CD4-positive, alpha-beta memory T cell (primary cell): ENCODE measurements around the gene ERGIC2. TPM values are rescaled to one million over a fixed set of nuclear protein-coding genes. Genes with fewer than 3 reads are reported as not detected.

ENCODE experiments used
- CTCF ChIA-PET: fragments of 350-600 bp; sonication (Branson Sonifier 250); formaldehyde crosslinking; loops from one replicate; lab custom pipeline; 2021; ENCODE audit warnings: inconsistent platforms; ENCODE audit not compliant: partially characterized antibody; lab: Charles Lee
- POLR2A ChIA-PET: fragments of 350-600 bp; sonication (Branson Sonifier 250); formaldehyde crosslinking; loops from one replicate; lab custom pipeline; 2021; ENCODE audit not compliant: partially characterized antibody; lab: Charles Lee
- DNase-seq, 5 donors: peaks; one replicate each; pipeline versions ENCODE4 v3.0.0 to v3.0.0-alpha.2; 2020 to 2022; ENCODE audit warnings: mixed read lengths in 1 of 5
- H3K27ac ChIP-seq: one replicate; pipeline ENCODE4 v1.7.0; 2013; ENCODE audit warnings: low read depth, low read length
- H3K27me3 ChIP-seq: 2 replicates; pipeline ENCODE4 v1.7.0; 2013; ENCODE audit warnings: mild to moderate bottlenecking, low read length, moderate library complexity; ENCODE audit not compliant: insufficient read depth
- H3K36me3 ChIP-seq: 2 replicates; pipeline ENCODE4 v1.7.0; 2013; ENCODE audit warnings: mild to moderate bottlenecking, low read length, moderate library complexity; ENCODE audit not compliant: insufficient read depth
- H3K4me1 ChIP-seq: 2 replicates; pipeline ENCODE4 v1.7.0; 2013; ENCODE audit warnings: mild to moderate bottlenecking, low read length, moderate library complexity; ENCODE audit not compliant: insufficient read depth
- H3K4me3 ChIP-seq, 2 donors: one replicate each; pipeline ENCODE4 v1.7.0; 2013; ENCODE audit warnings: low read length in 2 of 2, mild to moderate bottlenecking in 1 of 2
- H3K9me3 ChIP-seq, 2 donors: one replicate each; pipeline ENCODE4 v1.7.0; 2013; ENCODE audit warnings: low read length in 2 of 2, control low read depth in 1 of 2; ENCODE audit not compliant: control insufficient read depth in 1 of 2
- H3K27ac Mint-ChIP-seq, 7 donors: one replicate each; pipeline ENCODE4 v1.8.0; 2020 to 2021; ENCODE audit warnings: mixed read lengths in 7 of 7, mild to moderate bottlenecking in 6 of 7, inconsistent platforms in 3 of 7, moderate library complexity in 3 of 7
- H3K27me3 Mint-ChIP-seq, 2 donors: one replicate each; pipeline ENCODE4 v1.8.0; 2020 to 2021; ENCODE audit warnings: mixed read lengths in 2 of 2
- H3K36me3 Mint-ChIP-seq, 2 donors: one replicate each; pipeline ENCODE4 v1.8.0; 2020 to 2021; ENCODE audit warnings: mixed read lengths in 2 of 2, inconsistent platforms in 1 of 2, mild to moderate bottlenecking in 1 of 2
- H3K4me1 Mint-ChIP-seq, 4 donors: one replicate each; pipeline ENCODE4 v1.8.0; 2020 to 2021; ENCODE audit warnings: mixed read lengths in 4 of 4, mild to moderate bottlenecking in 1 of 4
- H3K4me3 Mint-ChIP-seq, 8 donors: one replicate each; pipeline ENCODE4 v1.8.0; 2020 to 2021; ENCODE audit warnings: mixed read lengths in 8 of 8, mild to moderate bottlenecking in 7 of 8, moderate library complexity in 6 of 8, inconsistent platforms in 3 of 8
- H3K9me3 Mint-ChIP-seq, 8 donors: one replicate each; pipeline ENCODE4 v1.8.0; 2020 to 2021; ENCODE audit warnings: mixed read lengths in 8 of 8, mild to moderate bottlenecking in 5 of 8, inconsistent platforms in 3 of 8, moderate library complexity in 1 of 8
- intact Hi-C: fragments of 100-400 bp; cut with micrococcal nuclease; formaldehyde crosslinking; loops from one replicate; pipeline ENCODE4 v1.15.1; 2023
- polyA plus RNA-seq, 2 donors: library from polyadenylated mRNA; unstranded; fragments of 300-500 nt; fragmentation: Illumina TruSeq; gene quantifications; one replicate each; pipeline ENCODE4 v1.2.3, GENCODE V29; 2021
- total RNA-seq, 2 experiments: library from RNA; stranded (reverse); gene quantifications; one replicate each; pipeline ENCODE4 v1.2.3, GENCODE V29; 2021

ERGIC2 gene
- total and polyA plus RNA-seq, 4 experiments from 2014 or later, result 74.9 to 104 (median 88.9) TPM

DNA sequence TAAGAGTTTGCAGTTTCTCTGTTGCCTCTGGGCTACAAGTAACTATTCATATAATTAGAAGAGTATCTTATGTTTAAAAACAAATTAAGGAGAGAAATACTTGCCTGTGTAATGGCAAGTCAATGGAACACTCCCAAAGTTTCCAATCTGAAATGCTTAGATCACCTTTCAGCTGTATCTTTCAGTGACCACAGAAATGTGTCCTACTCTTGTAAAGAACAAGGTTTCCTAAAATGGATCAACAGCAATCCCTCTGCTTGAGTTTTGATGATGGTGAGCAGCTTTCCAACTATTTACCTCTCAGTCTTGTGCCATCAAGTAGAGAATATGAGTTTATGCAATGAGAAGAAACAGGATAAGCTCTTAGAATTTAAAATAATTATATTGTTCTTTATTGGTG is 92.9 kb downstream of the ERGIC2 start:
- Mint-ChIP-seq H3K9me3 (peaks cover 0 to 8% (median 2%) of the 10 kb centered on the region in 8 donors), H3K36me3 (peaks cover 8 to 29% of the 10 kb centered on the region in 2 donors), H3K4me1 (no peaks in the 10 kb centered on the region), H3K27me3 (no peaks in the 10 kb centered on the region), H3K27ac (no peak overlapping the region), H3K4me3 (no peak overlapping the region)
- Histone ChIP-seq H3K36me3 (no peaks in the 10 kb centered on the region), H3K4me3 (no peak overlapping the region), H3K4me1 (no peaks in the 10 kb centered on the region), H3K27me3 (no peaks in the 10 kb centered on the region), H3K27ac (no peak overlapping the region), H3K9me3 (no peaks in the 10 kb centered on the region)
- intact Hi-C loops, result no loop called here
- ChIA-PET POLR2A (no interaction called here), CTCF (interaction anchor here (1.8 kb wide), 1 partner anchor 29 kb away, joined by 5 read pairs; no protein-coding TSS in a partner anchor)
- DNase-seq, result no peak

DNA sequence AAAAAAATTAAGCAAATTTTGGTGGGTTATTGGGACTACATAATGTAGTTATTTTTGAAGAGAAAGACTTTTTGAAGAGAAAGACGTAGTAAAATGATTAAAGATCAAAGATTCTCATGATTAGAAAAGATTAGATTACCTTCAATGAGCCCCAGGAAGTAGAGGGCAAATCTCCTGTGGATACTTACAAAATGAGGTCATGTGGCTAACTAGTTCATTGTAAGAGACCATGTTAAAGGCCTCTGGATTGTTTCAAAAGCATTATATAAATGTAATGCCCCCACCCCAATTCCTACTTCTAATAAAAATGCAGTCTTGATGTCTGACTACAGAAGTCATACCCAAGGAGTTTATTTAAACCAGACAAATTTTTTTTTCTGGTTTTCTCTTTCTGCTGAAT is 93.3 kb downstream of the ERGIC2 start:
- CTCF ChIA-PET, result interaction anchor here (1.8 kb wide), 1 partner anchor 30 kb away, joined by 5 read pairs; no protein-coding TSS in a partner anchor

More for the DNA sequence above, 93.3 kb downstream of the ERGIC2 start:
- peaks cover 0 to under 1% (median 0%) of the 10 kb centered on the region in 4 donors for H3K4me1 Mint-ChIP-seq
- no peaks in the 10 kb centered on the region for H3K27me3 Mint-ChIP-seq
- DNase-seq, result no peak
- no peak overlapping the region for H3K4me3 Mint-ChIP-seq
- intact Hi-C loops, result no loop called here
- Histone ChIP-seq H3K27me3 (no peaks in the 10 kb centered on the region), H3K9me3 (no peaks in the 10 kb centered on the region), H3K4me3 (no peak overlapping the region), H3K36me3 (no peaks in the 10 kb centered on the region), H3K4me1 (no peaks in the 10 kb centered on the region), H3K27ac (no peak overlapping the region)
- peaks cover 0 to 8% (median 2%) of the 10 kb centered on the region in 8 donors for H3K9me3 Mint-ChIP-seq
- POLR2A ChIA-PET, result no interaction called here
- peaks cover 8 to 29% of the 10 kb centered on the region in 2 donors for H3K36me3 Mint-ChIP-seq
- no peak overlapping the region for H3K27ac Mint-ChIP-seq

Other genes starting within 250 kb of the ERGIC2 start
- 10 to 100 TPM in 1 of 2 experiments, 1 to 10 TPM in 1; 6.2 to 10.1 TPM for gene FAR2, start 231.9 kb downstream of the ERGIC2 start, total RNA-seq
- gene FAR2, start 231.9 kb downstream of the ERGIC2 start, polyA plus RNA-seq, result 10 to 100 TPM in 1 of 2 donors, 1 to 10 TPM in 1; 10.0 to 10.6 TPM
- gene OVCH1, start 116.5 kb upstream of the ERGIC2 start, total RNA-seq, result not detected
- not detected for gene OVCH1, start 116.5 kb upstream of the ERGIC2 start, polyA plus RNA-seq